BLaER1 (cell line): ENCODE measurements around the gene OR13J1.

ENCODE experiments used
- H3K27ac ChIP-seq: shearing (Covaris generic); formaldehyde crosslinking; 2 replicates; pipeline ENCODE4 v1.8.1; 2022
- H3K27me3 ChIP-seq: shearing (Covaris generic); formaldehyde crosslinking; 2 replicates; pipeline ENCODE4 v1.8.1; 2022
- H3K36me3 ChIP-seq: shearing (Covaris generic); formaldehyde crosslinking; 2 replicates; pipeline ENCODE4 v1.8.1; 2022
- H3K4me1 ChIP-seq: shearing (Covaris generic); formaldehyde crosslinking; 2 replicates; pipeline ENCODE4 v1.8.1; 2022
- H3K4me2 ChIP-seq: shearing (Covaris generic); formaldehyde crosslinking; 2 replicates; pipeline ENCODE4 v1.8.1; 2022
- H3K4me3 ChIP-seq: shearing (Covaris generic); formaldehyde crosslinking; 2 replicates; pipeline ENCODE4 v1.8.1; 2022
- H3K9ac ChIP-seq: shearing (Covaris generic); formaldehyde crosslinking; 2 replicates; pipeline ENCODE4 v1.8.1; 2022
- H3K9me3 ChIP-seq: shearing (Covaris generic); formaldehyde crosslinking; 2 replicates; pipeline ENCODE4 v1.8.1; 2022
- H4K20me1 ChIP-seq: shearing (Covaris generic); formaldehyde crosslinking; 2 replicates; pipeline ENCODE4 v1.8.1; 2022
- Cebpa-rat ChIP-seq: shearing (Covaris generic); IDR thresholded peaks from 2 replicates; pipeline ENCODE4 v1.8.1; 2022

Gene OR13J1

GRCh38 chr9:35827486-35827885 is 42.7 kb downstream of the OR13J1 start:
- Histone ChIP-seq H3K27ac (no peak overlapping the region), H3K9me3 (no peaks in the 10 kb centered on the region), H3K4me2 (no peak overlapping the region), H3K36me3 (no peaks in the 10 kb centered on the region), H3K9ac (no peak overlapping the region), H3K4me3 (no peak overlapping the region), H4K20me1 (no peaks in the 10 kb centered on the region), H3K4me1 (peaks cover 18% of the 10 kb centered on the region), H3K27me3 (no peaks in the 10 kb centered on the region)
- no peak for TF ChIP-seq Cebpa-rat

GRCh38 chr9:35826071-35826701 is 44.0 kb downstream of the OR13J1 start:
- Histone ChIP-seq H4K20me1 (no peaks in the 10 kb centered on the region), H3K4me1 (peaks cover 18% of the 10 kb centered on the region), H3K27ac (no peak overlapping the region), H3K9me3 (no peaks in the 10 kb centered on the region), H3K27me3 (no peaks in the 10 kb centered on the region), H3K9ac (no peak overlapping the region), H3K4me2 (0 out of 2 replicates have a peak overlapping the region, but pooled peaks have one; percentile 16), H3K36me3 (no peaks in the 10 kb centered on the region), H3K4me3 (no peak overlapping the region)
- no peak for TF ChIP-seq Cebpa-rat

- no peaks in the 10 kb centered on the region for H3K4me1 ChIP-seq
- no peak for TF ChIP-seq Cebpa-rat
- H3K4me2 ChIP-seq: no peak overlapping the region
- no peak overlapping the region for H3K27ac ChIP-seq
- no peaks in the 10 kb centered on the region for H4K20me1 ChIP-seq
- no peaks in the 10 kb centered on the region for H3K9me3 ChIP-seq
- no peak overlapping the region for H3K4me3 ChIP-seq
- no peak overlapping the region for H3K9ac ChIP-seq
- no peaks in the 10 kb centered on the region for H3K27me3 ChIP-seq
- no peaks in the 10 kb centered on the region for H3K36me3 ChIP-seq
Observed at GRCh38 chr9:35822926-35823325, 47.3 kb downstream of the OR13J1 start.

- no peak for TF ChIP-seq Cebpa-rat
- Histone ChIP-seq H3K27me3 (no peaks in the 10 kb centered on the region), H3K4me3 (no peak overlapping the region), H3K27ac (no peak overlapping the region), H3K9me3 (no peaks in the 10 kb centered on the region), H3K9ac (no peak overlapping the region), H3K4me2 (no peak overlapping the region), H4K20me1 (no peaks in the 10 kb centered on the region), H3K36me3 (no peaks in the 10 kb centered on the region), H3K4me1 (0 out of 2 replicates have a peak, but pooled peaks cover 4% of the 10 kb centered on the region)
Observed at GRCh38 chr9:35820076-35820475, 50.1 kb downstream of the OR13J1 start.
